IMR-90 (cell line): ENCODE results near the gene EDEM1. TPM values are rescaled to one million over a fixed set of nuclear protein-coding genes. Genes with fewer than 3 reads are reported as not detected.

Source experiments
- ATAC-seq: fragments of 200-7000 bp; cut with Tn5 transposase; 2 replicates; pipeline ENCODE4 v1.9.1; 2020; ENCODE audit warnings: low read depth, mild to moderate bottlenecking, moderate library complexity
- BruUV-seq: library from RNA; stranded (reverse); fragments of 400-500 nt; replicated peaks from 2 replicates; lab custom pipeline; 2021; lab: Mats Ljungman, UMichigan
- CTCF ChIA-PET: fragments of 300-600 bp; formaldehyde crosslinking; extraction: SDS; loops from one replicate; lab custom pipeline; 2021; ENCODE audit warnings: antibody characterized with exemption; lab: Yijun Ruan, JAX
- POLR2A ChIA-PET: fragments of 300-600 bp; sonication (Branson Sonifier 250); formaldehyde crosslinking; loops from one replicate; lab custom pipeline; 2022; ENCODE audit warnings: antibody characterized with exemption; ENCODE audit not compliant: unreplicated experiment; lab: Charles Lee
- DNase-seq: peaks from one replicate; pipeline ENCODE4 v3.0.0; 2013
- H2AFZ ChIP-seq: replicated peaks from 2 replicates; pipeline ENCODE3; 2013; ENCODE audit warnings: low read length, mild to moderate bottlenecking; ENCODE audit not compliant: poor library complexity
- H2AK5ac ChIP-seq: 2 replicates; pipeline ENCODE4 v1.6.1; 2013; ENCODE audit warnings: low read depth, low read length, inconsistent platforms
- H2AK9ac ChIP-seq: replicated peaks from 2 replicates; pipeline ENCODE3; 2013; ENCODE audit warnings: mild to moderate bottlenecking, low read depth, low read length, moderate library complexity; ENCODE audit not compliant: poor library complexity
- H2BK120ac ChIP-seq: 2 replicates; pipeline ENCODE4 v1.6.1; 2013; ENCODE audit warnings: low read depth, low read length, inconsistent platforms
- H2BK15ac ChIP-seq: 3 replicates; pipeline ENCODE4 v1.6.1; 2013; ENCODE audit warnings: low read depth, low read length, inconsistent platforms
- H2BK20ac ChIP-seq: 2 replicates; pipeline ENCODE4 v1.6.1; 2013; ENCODE audit warnings: low read depth, mild to moderate bottlenecking, inconsistent platforms, low read length, moderate library complexity
- H2BK5ac ChIP-seq: 2 replicates; pipeline ENCODE4 v1.6.1; 2013; ENCODE audit warnings: mild to moderate bottlenecking, low read depth, low read length, inconsistent platforms; ENCODE audit not compliant: poor library complexity, severe bottlenecking
- H3K14ac ChIP-seq: replicated peaks from 2 replicates; pipeline ENCODE4 v1.6.1; 2013; ENCODE audit warnings: low read depth, low read length, inconsistent platforms
- H3K18ac ChIP-seq: 2 replicates; pipeline ENCODE4 v1.6.1; 2013; ENCODE audit warnings: low read depth, low read length, control low read depth
- H3K23ac ChIP-seq: 2 replicates; pipeline ENCODE4 v1.6.1; 2013; ENCODE audit warnings: low read depth, low read length, inconsistent platforms
- H3K27ac ChIP-seq: 2 replicates; pipeline ENCODE4 v1.5.1; 2013; ENCODE audit warnings: mild to moderate bottlenecking, control low read depth, low read length; ENCODE audit not compliant: insufficient read depth
- H3K27me3 ChIP-seq: 2 replicates; pipeline ENCODE4 v1.6.1; 2013; ENCODE audit warnings: low read length; ENCODE audit not compliant: control insufficient read depth, insufficient read depth
- H3K36me3 ChIP-seq: 2 replicates; pipeline ENCODE4 v1.6.1; 2013; ENCODE audit warnings: low read length, mixed read lengths; ENCODE audit not compliant: control insufficient read depth, insufficient read depth
- H3K4ac ChIP-seq: 2 replicates; pipeline ENCODE4 v1.6.1; 2013; ENCODE audit warnings: low read depth, low read length, inconsistent platforms
- H3K4me1 ChIP-seq: 2 replicates; pipeline ENCODE4 v1.6.1; 2013; ENCODE audit warnings: low read length, mixed read lengths; ENCODE audit not compliant: control insufficient read depth, insufficient read depth
- H3K4me2 ChIP-seq: 2 replicates; pipeline ENCODE4 v1.6.1; 2013; ENCODE audit warnings: low read depth, mild to moderate bottlenecking, control low read depth, low read length, moderate library complexity
- H3K4me3 ChIP-seq: 2 replicates; pipeline ENCODE4 v1.5.1; 2013; ENCODE audit warnings: low read depth, mild to moderate bottlenecking, control low read depth, low read length, moderate library complexity; ENCODE audit not compliant: insufficient read depth
- H3K56ac ChIP-seq: 2 replicates; pipeline ENCODE4 v1.6.1; 2013; ENCODE audit warnings: low read length, inconsistent platforms; ENCODE audit not compliant: insufficient read depth; ENCODE audit errors: extremely low read depth
- H3K79me1 ChIP-seq, 2 experiments: 2 replicates each; pipeline ENCODE4 v1.6.1; 2013; ENCODE audit warnings: low read length in 2 of 2, inconsistent platforms in 1 of 2, low read depth in 1 of 2
- H3K9ac ChIP-seq: 2 replicates; pipeline ENCODE4 v1.6.1; 2013; ENCODE audit warnings: low read depth, low read length, control low read depth
- H3K9me1 ChIP-seq: 2 replicates; pipeline ENCODE4 v1.6.1; 2013; ENCODE audit warnings: low read length, inconsistent platforms; ENCODE audit not compliant: insufficient read depth
- H3K9me3 ChIP-seq: 2 replicates; pipeline ENCODE4 v1.6.1; 2013; ENCODE audit warnings: low read length; ENCODE audit not compliant: control insufficient read depth, insufficient read depth
- H4K20me1 ChIP-seq: 2 replicates; pipeline ENCODE4 v1.6.1; 2013; ENCODE audit warnings: low read length, inconsistent platforms; ENCODE audit not compliant: insufficient read depth
- H4K5ac ChIP-seq: 2 replicates; pipeline ENCODE4 v1.6.1; 2013; ENCODE audit warnings: mild to moderate bottlenecking, low read depth, low read length, control low read depth
- H4K8ac ChIP-seq, 2 experiments: 2 replicates each; pipeline ENCODE4 v1.6.1; 2013; ENCODE audit warnings: low read depth in 2 of 2, low read length in 2 of 2, control low read depth in 1 of 2, inconsistent platforms in 1 of 2
- H4K91ac ChIP-seq: 2 replicates; pipeline ENCODE4 v1.6.1; 2013; ENCODE audit warnings: low read depth, low read length, inconsistent platforms; ENCODE audit not compliant: insufficient read depth
- BHLHE40 ChIP-seq: fragments of 150-350 bp; IDR thresholded peaks from 2 replicates; pipeline ENCODE4 v1.6.1; 2016; ENCODE audit warnings: mild to moderate bottlenecking, low read depth, low read length
- FOS ChIP-seq: fragments of 150-350 bp; IDR thresholded peaks from 2 replicates; pipeline ENCODE4 v1.6.1; 2016; ENCODE audit warnings: low read depth, low read length
- MAFK ChIP-seq: IDR thresholded peaks from 2 replicates; pipeline ENCODE4 v1.6.1; 2012; ENCODE audit warnings: low read depth, low read length, improper control_type of control experiment
- MAZ ChIP-seq: IDR thresholded peaks from 2 replicates; pipeline ENCODE4 v1.6.1; 2012; ENCODE audit warnings: low read depth, mild to moderate bottlenecking, low read length, improper control_type of control experiment, moderate library complexity, borderline replicate concordance
- NFE2L2 ChIP-seq: fragments of 150-350 bp; IDR thresholded peaks from 2 replicates; pipeline ENCODE4 v1.6.1; 2016; ENCODE audit warnings: low read depth, mild to moderate bottlenecking, low read length
- POLR2A ChIP-seq: IDR thresholded peaks from 2 replicates; pipeline ENCODE4 v1.6.1; 2012; ENCODE audit warnings: mild to moderate bottlenecking, low read depth, low read length
- RAD21 ChIP-seq: IDR thresholded peaks from 2 replicates; pipeline ENCODE4 v1.6.1; 2012; ENCODE audit warnings: low read length, improper control_type of control experiment
- RCOR1 ChIP-seq: IDR thresholded peaks from 2 replicates; pipeline ENCODE4 v1.6.1; 2012; ENCODE audit warnings: mild to moderate bottlenecking, low read length, improper control_type of control experiment; ENCODE audit not compliant: insufficient replicate concordance
- RFX5 ChIP-seq: IDR thresholded peaks from 2 replicates; pipeline ENCODE4 v1.8.0; 2012; ENCODE audit warnings: low read depth, mild to moderate bottlenecking, low read length, moderate library complexity
- SMC3 ChIP-seq: fragments of 150-350 bp; IDR thresholded peaks from 2 replicates; pipeline ENCODE4 v1.6.1; 2016; ENCODE audit warnings: low read depth, mild to moderate bottlenecking, antibody characterized with exemption, low read length, moderate library complexity
- WGBS, 2 experiments: methylation state at CpG; one replicate each; pipeline versions ENCODE4 v1.1.5 to v1.1.7; 2013; ENCODE audit warnings: missing lambda C conversion rate in 2 of 2; ENCODE audit not compliant: insufficient read length in 1 of 2; ENCODE audit errors: extremely low coverage in 2 of 2; 5-methylcytosine and 5-hydroxymethylcytosine counted together
- dilution Hi-C: fragments of 300-500 bp; cut with HindIII; formaldehyde crosslinking; loops from one replicate; pipeline ENCODE4 v1.14.3; 2018; ENCODE audit warnings: low sequenced_read_pairs; ENCODE audit not compliant: unreplicated experiment
- in situ Hi-C: fragments of 300-500 bp; cut with MboI; formaldehyde crosslinking; loops from 3 replicates; pipeline ENCODE4 v1.14.3; 2019; ENCODE audit warnings: low sequenced_read_pairs, inconsistent platforms, mixed read lengths
- intact Hi-C: fragments of 100-400 bp; cut with micrococcal nuclease; formaldehyde crosslinking; loops from 2 replicates; pipeline ENCODE4 v1.10.0; 2022
- polyA plus RNA-seq, 3 experiments: library from polyadenylated mRNA; depleted of rRNA; stranded (reverse); fragments of >200 nt; gene quantifications; 2 replicates each; pipeline ENCODE4 v1.2.3, GENCODE V29; 2012; ENCODE audit warnings: low replicate concordance in 1 of 3
- total RNA-seq: library from RNA; depleted of rRNA; stranded (reverse); fragments of >200 nt; gene quantifications from 2 replicates; pipeline ENCODE4 v1.2.3, GENCODE V29; 2012
- TF ChIP-seq, protein P1 (sequence below): conservative IDR thresholded peaks from 2 replicates; pipeline ENCODE4 v1.5.1; 2012; ENCODE audit warnings: mild to moderate bottlenecking, low read depth, low read length, improper control_type of control experiment
- TF ChIP-seq, protein P2 (sequence below): fragments of 150-350 bp; IDR thresholded peaks from 2 replicates; pipeline ENCODE4 v1.6.1; 2016; ENCODE audit warnings: low read depth, mild to moderate bottlenecking, low read length, moderate library complexity, borderline replicate concordance
- TF ChIP-seq, protein P3 (sequence below): fragments of 150-350 bp; IDR thresholded peaks from 2 replicates; pipeline ENCODE4 v1.6.1; 2017; ENCODE audit warnings: mild to moderate bottlenecking, antibody characterized with exemption, low read length, low read depth

Gene EDEM1
- total and polyA plus RNA-seq, 2 of the 4 experiments (the other 2 are of a cell fraction) = 23.5 to 27.0 TPM

DNA sequence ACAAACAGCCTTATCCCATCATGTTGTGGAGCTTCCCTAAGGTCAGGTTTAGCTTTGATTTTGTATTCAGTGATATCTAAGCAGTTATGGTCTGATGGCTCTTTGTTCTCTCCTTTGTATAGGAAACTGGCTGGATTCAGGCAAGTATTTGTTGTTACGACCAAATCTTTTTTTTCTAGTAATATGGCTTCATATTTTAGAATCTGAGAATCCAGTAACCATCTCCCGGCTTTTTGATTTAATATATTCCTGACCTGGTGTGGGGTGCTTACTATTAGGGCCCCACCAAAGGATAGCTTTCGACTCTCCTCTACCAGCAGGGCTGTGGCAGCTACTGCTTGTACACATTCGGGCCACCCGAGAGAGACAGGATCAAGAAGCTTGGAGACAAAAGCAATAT lies 42.4 kb upstream of the EDEM1 start:
- no peak overlapping the region for H3K4ac ChIP-seq
- H3K23ac ChIP-seq = no peak overlapping the region
- intact Hi-C loops (no loop called here), dilution Hi-C loops (no loop called here), in situ Hi-C loops (no loop called here)
- H3K9me1 ChIP-seq = no peaks in the 10 kb centered on the region; the same call in 1 of the 2 replicates
- no peak overlapping the region for H2BK5ac ChIP-seq
- no peak overlapping the region for H2AK9ac ChIP-seq
- H3K4me1 ChIP-seq = no peaks in the 10 kb centered on the region
- peaks cover 59 to 86% of the 10 kb centered on the region in 2 experiments for H3K79me1 ChIP-seq
- no peak overlapping the region for H3K9ac ChIP-seq
- no peak overlapping the region for H3K18ac ChIP-seq
- H4K8ac ChIP-seq = no peak overlapping the region
- no peak overlapping the region for H4K5ac ChIP-seq
- H4K91ac ChIP-seq = no peak overlapping the region
- H2AFZ ChIP-seq = no peak overlapping the region
- no peak overlapping the region for H2BK120ac ChIP-seq
- no peak overlapping the region for H2AK5ac ChIP-seq
- CTCF ChIA-PET = interaction anchor here (0.6 kb wide), 1 partner anchor 14 kb away, joined by 5 read pairs; no protein-coding TSS in a partner anchor
- no peak for ATAC-seq
- H3K4me3 ChIP-seq = no peak overlapping the region
- POLR2A ChIA-PET = no interaction called here
- peaks cover 69% of the 10 kb centered on the region for H4K20me1 ChIP-seq
- DNase-seq = no peak
- no CpG with 5 or more reads among the region's 5 CpGs for WGBS, 2 experiments
- H3K9me3 ChIP-seq = peaks cover 2% of the 10 kb centered on the region; the same call in 1 of the 2 replicates
- no peak overlapping the region for H2BK15ac ChIP-seq
- no peak overlapping the region for H3K56ac ChIP-seq
- no peak overlapping the region for H3K27ac ChIP-seq
- no peak overlapping the region for H2BK20ac ChIP-seq
- H3K14ac ChIP-seq = no peak overlapping the region
- no peaks in the 10 kb centered on the region for H3K27me3 ChIP-seq
- H3K36me3 ChIP-seq = no peaks in the 10 kb centered on the region
- no peak overlapping the region for H3K4me2 ChIP-seq
- no peak for TF ChIP-seq RFX5
- TF ChIP-seq NFE2L2 = no peak
- TF ChIP-seq FOS = no peak
- no peak for TF ChIP-seq SMC3
- no peak for TF ChIP-seq RCOR1
- TF ChIP-seq MAFK = no peak
- TF ChIP-seq RAD21 = no peak
- TF ChIP-seq, protein P1, sequence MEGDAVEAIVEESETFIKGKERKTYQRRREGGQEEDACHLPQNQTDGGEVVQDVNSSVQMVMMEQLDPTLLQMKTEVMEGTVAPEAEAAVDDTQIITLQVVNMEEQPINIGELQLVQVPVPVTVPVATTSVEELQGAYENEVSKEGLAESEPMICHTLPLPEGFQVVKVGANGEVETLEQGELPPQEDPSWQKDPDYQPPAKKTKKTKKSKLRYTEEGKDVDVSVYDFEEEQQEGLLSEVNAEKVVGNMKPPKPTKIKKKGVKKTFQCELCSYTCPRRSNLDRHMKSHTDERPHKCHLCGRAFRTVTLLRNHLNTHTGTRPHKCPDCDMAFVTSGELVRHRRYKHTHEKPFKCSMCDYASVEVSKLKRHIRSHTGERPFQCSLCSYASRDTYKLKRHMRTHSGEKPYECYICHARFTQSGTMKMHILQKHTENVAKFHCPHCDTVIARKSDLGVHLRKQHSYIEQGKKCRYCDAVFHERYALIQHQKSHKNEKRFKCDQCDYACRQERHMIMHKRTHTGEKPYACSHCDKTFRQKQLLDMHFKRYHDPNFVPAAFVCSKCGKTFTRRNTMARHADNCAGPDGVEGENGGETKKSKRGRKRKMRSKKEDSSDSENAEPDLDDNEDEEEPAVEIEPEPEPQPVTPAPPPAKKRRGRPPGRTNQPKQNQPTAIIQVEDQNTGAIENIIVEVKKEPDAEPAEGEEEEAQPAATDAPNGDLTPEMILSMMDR = no peak
- no peak for TF ChIP-seq MAZ
- TF ChIP-seq POLR2A = no peak
- TF ChIP-seq, protein P2, sequence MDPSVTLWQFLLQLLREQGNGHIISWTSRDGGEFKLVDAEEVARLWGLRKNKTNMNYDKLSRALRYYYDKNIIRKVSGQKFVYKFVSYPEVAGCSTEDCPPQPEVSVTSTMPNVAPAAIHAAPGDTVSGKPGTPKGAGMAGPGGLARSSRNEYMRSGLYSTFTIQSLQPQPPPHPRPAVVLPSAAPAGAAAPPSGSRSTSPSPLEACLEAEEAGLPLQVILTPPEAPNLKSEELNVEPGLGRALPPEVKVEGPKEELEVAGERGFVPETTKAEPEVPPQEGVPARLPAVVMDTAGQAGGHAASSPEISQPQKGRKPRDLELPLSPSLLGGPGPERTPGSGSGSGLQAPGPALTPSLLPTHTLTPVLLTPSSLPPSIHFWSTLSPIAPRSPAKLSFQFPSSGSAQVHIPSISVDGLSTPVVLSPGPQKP = no peak
- no peak for TF ChIP-seq BHLHE40
- TF ChIP-seq, protein P3, sequence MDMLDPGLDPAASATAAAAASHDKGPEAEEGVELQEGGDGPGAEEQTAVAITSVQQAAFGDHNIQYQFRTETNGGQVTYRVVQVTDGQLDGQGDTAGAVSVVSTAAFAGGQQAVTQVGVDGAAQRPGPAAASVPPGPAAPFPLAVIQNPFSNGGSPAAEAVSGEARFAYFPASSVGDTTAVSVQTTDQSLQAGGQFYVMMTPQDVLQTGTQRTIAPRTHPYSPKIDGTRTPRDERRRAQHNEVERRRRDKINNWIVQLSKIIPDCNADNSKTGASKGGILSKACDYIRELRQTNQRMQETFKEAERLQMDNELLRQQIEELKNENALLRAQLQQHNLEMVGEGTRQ = no peak
- BruUV-seq = no TSS peak
